COLO668 (cell line): ENCODE results near the gene TMEM115.

Experiments
- DNase-seq: peaks from one replicate; lab custom pipeline; 2025; ENCODE audit not compliant: unreplicated experiment; lab: John Stamatoyannopoulos, UW

TMEM115 gene

GRCh38 chr3:50353245-50354004 lies 5.9 kb downstream of the TMEM115 start:
- no peak for DNase-seq

- DNase-seq, result peak; percentile 8
These were observed 6.5 kb downstream of the TMEM115 start for GRCh38 chr3:50352781-50353180.

- peak; percentile 25 for DNase-seq
These were observed 8.0 kb downstream of the TMEM115 start for GRCh38 chr3:50351323-50351697.

GRCh38 chr3:50350527-50351322 lies 8.6 kb downstream of the TMEM115 start, which contains the start of the genes CYB561D2 and NPRL2:
Gene CYB561D2 (plus strand): TSS chr3:50350862. CDS start chr3:50351434, 572 bp downstream.
Gene NPRL2 (minus strand): TSS chr3:50350775. CDS start chr3:50350652, 123 bp downstream.
- peak; percentile 90 for DNase-seq

GRCh38 chr3:50350213-50350526 lies 9.2 kb downstream of the TMEM115 start:
- DNase-seq, result no peak

- peak; percentile 56 for DNase-seq
These were observed 12.0 kb downstream of the TMEM115 start for GRCh38 chr3:50347187-50347813.

- DNase-seq, result no peak
These were observed 13.6 kb downstream of the TMEM115 start, which contains the start of gene ZMYND10 for GRCh38 chr3:50345586-50346234. Gene ZMYND10 (minus strand): TSS chr3:50345732. CDS start chr3:50345579, 153 bp downstream.

- DNase-seq, result no peak
These were observed 14.3 kb downstream of the TMEM115 start for GRCh38 chr3:50345008-50345407.

- DNase-seq, result no peak
These were observed 16.3 kb downstream of the TMEM115 start for GRCh38 chr3:50342813-50343633.

- DNase-seq, result no peak
These were observed 17.2 kb downstream of the TMEM115 start for GRCh38 chr3:50341996-50342650.

- DNase-seq, result no peak
These were observed 17.8 kb downstream of the TMEM115 start for GRCh38 chr3:50341537-50341936.

- no peak for DNase-seq
These were observed 18.6 kb downstream of the TMEM115 start, which contains the start of gene RASSF1 for GRCh38 chr3:50340448-50341329. Gene RASSF1 (minus strand): TSS chr3:50340836. CDS start chr3:50340805, 31 bp downstream.

GRCh38 chr3:50340147-50340447 lies 19.2 kb downstream of the TMEM115 start:
- DNase-seq, result no peak

GRCh38 chr3:50339485-50340146 lies 19.7 kb downstream of the TMEM115 start:
- DNase-seq, result no peak

GRCh38 chr3:50338965-50339364 lies 20.4 kb downstream of the TMEM115 start:
- DNase-seq, result no peak

- peak; percentile 97 for DNase-seq
These were observed 22.0 kb downstream of the TMEM115 start for GRCh38 chr3:50337175-50337861.

GRCh38 chr3:50336452-50337174 lies 22.7 kb downstream of the TMEM115 start:
- DNase-seq, result no peak
